Astrocyte of the cerebellum (primary cell): ENCODE data around the gene ADGRG3.
"Not testable (repeated sequence)": the region's sequence is repeated elsewhere in the genome, so short reads cannot be mapped to it uniquely, and the experiment has no call there.

Experiments used
- DNase-seq: peaks from one replicate; pipeline ENCODE4 v3.0.0-alpha.2; 2011; ENCODE audit warnings: low read depth
- H3K4me3 ChIP-seq: 2 replicates; pipeline ENCODE4 v1.5.1; 2011; ENCODE audit warnings: mild to moderate bottlenecking, low read depth, low read length, moderate library complexity
- in situ Hi-C: cut with HindIII; loops from 2 replicates; pipeline ENCODE4 v1.10.0; 2017; ENCODE audit warnings: low sequenced_read_pairs
- TF ChIP-seq, protein P1 (sequence below): IDR thresholded peaks from 2 replicates; pipeline ENCODE4 v1.5.1; 2012; ENCODE audit warnings: low read length, low read depth, moderate library complexity, mild to moderate bottlenecking; ENCODE audit errors: missing control alignments

ADGRG3 gene

DNA sequence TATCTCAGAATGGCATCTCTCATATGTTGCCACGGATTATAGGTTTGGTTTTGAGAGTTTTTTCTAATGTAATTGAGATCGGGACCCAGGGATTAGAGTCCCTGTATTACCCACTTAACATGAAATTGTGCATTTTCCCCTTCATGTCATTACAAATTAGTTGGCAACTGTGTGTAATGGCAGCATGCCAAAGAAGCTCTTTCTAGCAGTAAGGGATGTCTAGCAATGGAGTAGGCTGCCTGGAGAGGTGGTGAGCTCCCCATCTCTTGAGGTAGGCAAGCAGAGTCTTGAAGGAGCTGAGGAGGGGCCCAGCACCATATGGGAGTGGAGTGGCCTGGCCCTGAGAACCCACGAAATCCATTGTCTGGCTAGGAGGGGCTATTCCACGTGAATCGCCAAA is 57.4 kb downstream of the ADGRG3 start:
- in situ Hi-C loops: no loop called here
- TF ChIP-seq, protein P1, sequence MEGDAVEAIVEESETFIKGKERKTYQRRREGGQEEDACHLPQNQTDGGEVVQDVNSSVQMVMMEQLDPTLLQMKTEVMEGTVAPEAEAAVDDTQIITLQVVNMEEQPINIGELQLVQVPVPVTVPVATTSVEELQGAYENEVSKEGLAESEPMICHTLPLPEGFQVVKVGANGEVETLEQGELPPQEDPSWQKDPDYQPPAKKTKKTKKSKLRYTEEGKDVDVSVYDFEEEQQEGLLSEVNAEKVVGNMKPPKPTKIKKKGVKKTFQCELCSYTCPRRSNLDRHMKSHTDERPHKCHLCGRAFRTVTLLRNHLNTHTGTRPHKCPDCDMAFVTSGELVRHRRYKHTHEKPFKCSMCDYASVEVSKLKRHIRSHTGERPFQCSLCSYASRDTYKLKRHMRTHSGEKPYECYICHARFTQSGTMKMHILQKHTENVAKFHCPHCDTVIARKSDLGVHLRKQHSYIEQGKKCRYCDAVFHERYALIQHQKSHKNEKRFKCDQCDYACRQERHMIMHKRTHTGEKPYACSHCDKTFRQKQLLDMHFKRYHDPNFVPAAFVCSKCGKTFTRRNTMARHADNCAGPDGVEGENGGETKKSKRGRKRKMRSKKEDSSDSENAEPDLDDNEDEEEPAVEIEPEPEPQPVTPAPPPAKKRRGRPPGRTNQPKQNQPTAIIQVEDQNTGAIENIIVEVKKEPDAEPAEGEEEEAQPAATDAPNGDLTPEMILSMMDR: no peak
- no peak overlapping the region for H3K4me3 ChIP-seq
- DNase-seq: no peak

DNA sequence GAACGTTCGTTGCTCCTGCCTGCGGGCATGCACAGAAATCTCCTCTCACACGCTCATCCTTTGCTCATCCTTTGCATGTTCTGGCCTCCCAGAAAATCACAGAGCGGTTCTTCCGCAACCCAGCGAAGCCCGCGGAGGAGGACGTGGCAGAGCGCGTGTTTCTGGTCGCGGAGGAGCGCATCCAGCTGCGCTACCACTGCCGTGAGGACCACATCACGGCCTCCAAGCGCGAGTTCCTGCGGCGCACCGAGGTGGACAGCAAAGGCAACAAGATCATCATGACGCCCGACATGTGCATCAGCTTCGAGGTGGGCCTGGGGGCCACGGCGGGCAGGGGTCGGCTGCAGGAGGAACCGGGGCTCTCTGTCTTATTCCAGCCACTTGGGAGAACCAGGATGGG is 57.9 kb downstream of the ADGRG3 start:
- in situ Hi-C loops: no loop called here
- H3K4me3 ChIP-seq: no peak overlapping the region
- DNase-seq: no peak
- TF ChIP-seq, protein P1: no peak

DNA sequence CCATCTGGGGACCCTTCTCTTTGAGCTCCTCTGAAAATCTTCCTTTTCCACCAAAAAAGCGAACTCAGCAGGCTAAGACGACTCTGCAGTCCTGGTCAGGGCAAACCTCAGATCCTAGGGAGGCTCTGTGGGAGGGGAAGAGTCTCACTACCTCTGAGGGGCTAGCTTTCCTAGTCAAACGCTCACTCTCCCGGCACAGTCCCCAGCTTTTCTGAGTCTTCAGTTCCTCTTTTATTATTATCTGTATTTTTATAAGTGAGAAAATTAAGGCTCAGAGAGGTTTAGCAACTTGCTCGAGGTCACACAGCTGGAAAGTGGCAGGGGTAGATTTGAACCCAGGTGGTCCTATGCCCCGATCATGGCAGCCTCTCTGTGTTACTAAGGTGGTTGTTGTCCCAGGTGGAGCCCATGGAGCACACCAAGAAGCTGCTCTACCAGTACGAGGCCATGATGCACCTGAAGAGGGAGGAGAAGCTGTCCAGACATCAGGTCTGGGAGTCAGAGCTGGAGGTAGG is 58.4 kb downstream of the ADGRG3 start:
- in situ Hi-C loops: no loop called here
- DNase-seq: no peak
- TF ChIP-seq, protein P1: no peak
- H3K4me3 ChIP-seq: no peak overlapping the region

DNA sequence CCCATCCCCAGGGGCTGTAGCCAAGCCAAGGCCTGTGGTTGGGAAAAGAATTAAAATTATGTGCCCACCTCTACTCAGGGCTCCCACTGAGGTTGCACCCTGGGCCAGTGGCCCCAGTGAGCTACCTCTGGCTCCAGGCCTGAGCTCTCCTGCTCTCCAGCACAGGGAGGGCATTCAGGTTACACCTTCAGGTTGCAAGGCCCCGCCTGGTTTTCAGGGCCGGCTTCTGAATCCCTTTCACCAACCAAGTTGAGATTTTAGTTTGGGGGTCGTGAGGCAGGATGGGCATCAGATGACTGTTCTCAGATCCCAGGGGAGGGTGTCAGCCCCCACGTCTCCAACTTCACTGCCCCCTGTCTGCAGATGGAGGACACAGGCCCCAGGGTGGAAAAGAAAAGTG is 59.5 kb downstream of the ADGRG3 start:
- no peak overlapping the region for H3K4me3 ChIP-seq
- in situ Hi-C loops: no loop called here
- TF ChIP-seq, protein P1: no peak
- no peak for DNase-seq

DNA sequence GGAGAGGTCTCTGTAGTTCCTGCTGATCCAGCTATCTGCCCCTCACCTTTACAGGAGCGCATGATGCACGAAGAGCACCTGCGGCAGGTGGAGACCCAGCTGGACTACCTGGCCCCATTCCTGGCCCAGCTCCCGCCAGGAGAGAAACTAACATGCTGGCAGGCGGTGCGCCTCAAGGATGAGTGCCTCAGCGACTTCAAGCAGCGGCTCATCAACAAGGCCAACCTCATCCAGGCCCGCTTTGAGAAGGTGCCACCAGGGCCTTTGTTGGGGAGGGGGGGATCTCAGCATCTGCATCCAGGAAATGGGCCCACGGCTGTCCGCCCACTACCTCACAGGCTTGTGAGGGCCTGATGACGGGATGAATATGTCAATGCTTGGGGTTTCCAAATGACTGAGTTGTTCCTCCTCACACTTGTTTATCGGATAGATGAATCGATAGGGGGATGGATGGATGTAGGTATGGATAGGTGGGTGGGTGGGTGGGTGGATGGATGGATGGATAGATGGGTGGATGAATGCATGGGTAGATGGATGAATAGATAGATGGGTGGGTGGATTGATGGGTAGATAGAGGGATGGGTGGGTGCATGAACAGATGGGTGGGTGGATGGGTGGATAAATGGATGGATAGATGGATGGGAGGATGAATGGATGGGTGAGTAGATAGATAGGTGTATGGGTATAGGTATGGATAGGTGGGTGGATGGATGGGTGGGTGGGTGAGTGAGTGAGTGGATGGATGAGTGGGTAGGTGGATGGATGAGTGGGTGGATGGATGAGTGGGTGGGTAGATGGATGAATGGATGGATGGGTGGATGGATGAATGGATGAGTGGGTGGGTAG is 60.5 kb downstream of the ADGRG3 start:
- H3K4me3 ChIP-seq: no peak overlapping the region
- TF ChIP-seq, protein P1: no peak
- no peak for DNase-seq
- in situ Hi-C loops: no loop called here

DNA sequence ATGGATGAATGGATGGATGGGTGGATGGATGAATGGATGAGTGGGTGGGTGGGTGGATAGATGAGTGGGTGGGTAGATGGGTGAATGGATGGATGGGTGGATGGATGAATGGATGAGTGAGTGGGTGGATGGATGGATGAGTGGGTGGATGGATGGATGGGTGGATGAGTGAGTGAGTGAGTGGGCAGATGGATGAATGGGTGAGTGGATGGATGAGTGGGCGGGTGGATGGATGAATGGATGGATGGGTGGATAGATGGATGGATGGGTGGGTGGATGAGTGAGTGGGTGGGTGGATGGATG is 61.0 kb downstream of the ADGRG3 start:
- no peak for DNase-seq
- TF ChIP-seq, protein P1: no peak
- H3K4me3 ChIP-seq: no peak overlapping the region
- in situ Hi-C loops: no loop called here

DNA sequence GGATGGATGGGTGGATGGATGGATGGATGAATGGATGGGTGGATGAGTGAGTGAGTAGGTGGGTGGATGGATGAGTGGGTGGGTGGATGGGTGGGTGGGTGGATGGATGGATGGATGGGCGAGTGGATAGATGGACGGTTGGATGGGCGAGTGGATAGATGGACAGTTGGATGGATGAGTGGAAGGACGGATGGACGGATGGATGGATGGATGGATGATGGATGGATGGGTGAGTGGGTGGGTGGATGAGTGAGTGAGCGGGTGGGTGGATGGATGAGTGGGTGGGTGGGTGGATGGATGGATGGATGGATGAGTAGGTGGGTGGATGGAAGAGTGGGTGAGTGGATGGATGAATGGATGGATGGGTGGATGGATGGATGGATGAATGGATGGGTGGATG is 61.7 kb downstream of the ADGRG3 start:
- in situ Hi-C loops, DNase-seq, H3K4me3 ChIP-seq: not testable (repeated sequence)
